ENCODE results near the gene LYRM9. TPM values are rescaled to one million over a fixed set of nuclear protein-coding genes. Genes with fewer than 3 reads are reported as not detected.
A peak's percentile ranks its signal among the peaks of the same experiment; 100 is the strongest.

LYRM9 gene
- 10 to 100 TPM in 5 of 6 donors, 1 to 10 TPM in 1; 9.1 to 26.8 (median 14.4) TPM for total RNA-seq

- DNase-seq (peak; percentile 95 to 100), ATAC-seq (ENCODE audit: low FRiP score in 2 of 2) (peak; percentile 97 to 100)
- Histone ChIP-seq H3K27me3 (no peaks in the 10 kb centered on the region), H3K9me3 (no peaks in the 10 kb centered on the region), H3K36me3 (no peaks in the 10 kb centered on the region), H3K4me1 (peaks cover 19 to 28% (median 22%) of the 10 kb centered on the region in 4 donors), H3K4me3 (peak within 1 kb of the TSS; percentile 61 to 87 (median 79)), H3K27ac (peak within 1 kb of the TSS; percentile 85 to 90 (median 86))
- WGBS, 2 donors = 1 to 7% methylated on average over 14 to 28 of the region's 75 CpGs
- TF ChIP-seq POLR2A (IDR thresholded peaks at IDR 0.05) = peak in 2 of 4 donors; percentile 53 to 76
- no peak for TF ChIP-seq EP300 (IDR thresholded peaks at IDR 0.05)
- TF ChIP-seq CTCF (IDR thresholded peaks at IDR 0.05) = peak; percentile 96 to 99 (median 97)
- peak; percentile 65 to 76 for TF ChIP-seq POLR2AphosphoS5 (IDR thresholded peaks at IDR 0.05)
Measured at GRCh38 chr17:27892866-27893769, at the start of gene LYRM9. TSS of gene LYRM9 (minus strand) at chr17:27893365. CDS start at chr17:27882694, 10,671 bp downstream.

- no peaks in the 10 kb centered on the region for H3K9me3 ChIP-seq
- H3K4me3 ChIP-seq = no peak overlapping the region
- H3K36me3 ChIP-seq = no peaks in the 10 kb centered on the region
- peaks cover 0 to 2% (median 0%) of the 10 kb centered on the region in 4 donors for H3K27me3 ChIP-seq
- 52 to 62% methylated on average over 12 to 13 of the region's 13 CpGs for whole genome bisulfite sequencing, 2 donors
- ATAC-seq (ENCODE audit: low FRiP score in 2 of 2) (no peak), DNase-seq (no peak)
- H3K27ac ChIP-seq = no peak overlapping the region
- H3K4me1 ChIP-seq = no peaks in the 10 kb centered on the region
- no peak for TF ChIP-seq EP300 (IDR thresholded peaks at IDR 0.05)
- TF ChIP-seq CTCF (IDR thresholded peaks at IDR 0.05) = no peak
Measured at GRCh38 chr17:27940503-27941428, 47.6 kb upstream of the LYRM9 start.

GRCh38 chr17:27939474-27940465 is 46.6 kb upstream of the LYRM9 start:
- Histone ChIP-seq H3K4me1 (no peaks in the 10 kb centered on the region), H3K27me3 (peaks cover 0 to 2% (median 0%) of the 10 kb centered on the region in 4 donors), H3K36me3 (no peaks in the 10 kb centered on the region), H3K9me3 (no peaks in the 10 kb centered on the region), H3K27ac (no peak overlapping the region), H3K4me3 (no peak overlapping the region)
- ATAC-seq (ENCODE audit: low FRiP score in 2 of 2) = no peak
- DNase-seq = no peak
- TF ChIP-seq POLR2A (IDR thresholded peaks at IDR 0.05) (no peak), EP300 (IDR thresholded peaks at IDR 0.05) (no peak), POLR2AphosphoS5 (IDR thresholded peaks at IDR 0.05) (no peak), CTCF (IDR thresholded peaks at IDR 0.05) (no peak)
- WGBS, 2 donors = 48 to 54% methylated on average over 5 to 7 of the region's 7 CpGs

GRCh38 chr17:27938864-27939263 is 45.7 kb upstream of the LYRM9 start:
- WGBS, 2 donors = 78 to 82% methylated on average over 4 of the region's 4 CpGs

More at GRCh38 chr17:27938864-27939263, 45.7 kb upstream of the LYRM9 start:
- Histone ChIP-seq H3K27me3 (peaks cover 0 to 2% (median 0%) of the 10 kb centered on the region in 4 donors), H3K9me3 (peaks cover 0 to 4% (median 0%) of the 10 kb centered on the region in 4 donors), H3K4me3 (no peak overlapping the region), H3K4me1 (no peaks in the 10 kb centered on the region), H3K36me3 (no peaks in the 10 kb centered on the region), H3K27ac (no peak overlapping the region)
- DNase-seq (no peak), ATAC-seq (ENCODE audit: low FRiP score in 2 of 2) (no peak)
- no peak for TF ChIP-seq POLR2AphosphoS5 (IDR thresholded peaks at IDR 0.05)
- TF ChIP-seq EP300 (IDR thresholded peaks at IDR 0.05) = no peak
- no peak for TF ChIP-seq POLR2A (IDR thresholded peaks at IDR 0.05)
- TF ChIP-seq CTCF (IDR thresholded peaks at IDR 0.05) = no peak
